Activated CD4-positive, alpha-beta T cell treated with anti-CD3 and anti-CD28 coated beads for 1 hour (primary cell): Measurements from ENCODE around the gene NUCKS1.

ENCODE experiments used
- DNase-seq: peaks from one replicate; pipeline ENCODE4 v3.0.0-alpha.2; 2020

NUCKS1 gene

GRCh38 chr1:205693421-205693991 lies 56.5 kb downstream of the NUCKS1 start:
- no peak for DNase-seq

GRCh38 chr1:205692423-205692822 lies 57.6 kb downstream of the NUCKS1 start:
- no peak for DNase-seq

- no peak for DNase-seq
These were observed 59.7 kb downstream of the NUCKS1 start for GRCh38 chr1:205690122-205690756.

GRCh38 chr1:205689479-205689878 lies 60.5 kb downstream of the NUCKS1 start:
- DNase-seq: no peak

GRCh38 chr1:205688171-205689080 lies 61.6 kb downstream of the NUCKS1 start:
- no peak for DNase-seq

- no peak for DNase-seq
These were observed 62.7 kb downstream of the NUCKS1 start for GRCh38 chr1:205687242-205687641.

GRCh38 chr1:205681364-205681763 lies 68.6 kb downstream of the NUCKS1 start:
- DNase-seq: no peak

- DNase-seq: no peak
These were observed 69.7 kb downstream of the NUCKS1 start, which contains the start of gene SLC45A3 for GRCh38 chr1:205680073-205680851. TSS of gene SLC45A3 (minus strand) at chr1:205680509. CDS start at chr1:205664656, 15,853 bp downstream.

GRCh38 chr1:205678286-205679111 lies 71.5 kb downstream of the NUCKS1 start:
- DNase-seq: no peak

- no peak for DNase-seq
These were observed 72.8 kb downstream of the NUCKS1 start for GRCh38 chr1:205677167-205677566.

- no peak for DNase-seq
These were observed 73.4 kb downstream of the NUCKS1 start for GRCh38 chr1:205676597-205676996.

- no peak for DNase-seq
These were observed 74.0 kb downstream of the NUCKS1 start for GRCh38 chr1:205676002-205676401.

GRCh38 chr1:205675247-205675646 lies 74.7 kb downstream of the NUCKS1 start:
- DNase-seq: no peak

- no peak for DNase-seq
These were observed 77.0 kb downstream of the NUCKS1 start for GRCh38 chr1:205672970-205673369.

- DNase-seq: no peak
These were observed 77.5 kb downstream of the NUCKS1 start for GRCh38 chr1:205672395-205672889.

- no peak for DNase-seq
These were observed 79.2 kb downstream of the NUCKS1 start for GRCh38 chr1:205670611-205671430.

GRCh38 chr1:205670150-205670446 lies 79.9 kb downstream of the NUCKS1 start:
- DNase-seq: no peak

GRCh38 chr1:205669341-205670149 lies 80.4 kb downstream of the NUCKS1 start:
- no peak for DNase-seq

- no peak for DNase-seq
These were observed 81.0 kb downstream of the NUCKS1 start for GRCh38 chr1:205668951-205669340.
